GF-D8 (cell line): ENCODE data around the gene ZMYND10.

Experiments used
- DNase-seq: peaks from one replicate; lab custom pipeline; 2025; lab: John Stamatoyannopoulos, UW

ZMYND10 gene

GRCh38 chr3:50302095-50303012 is 43.2 kb downstream of the ZMYND10 start:
- DNase-seq = no peak

- DNase-seq = no peak
Observed at GRCh38 chr3:50300681-50301254, 44.8 kb downstream of the ZMYND10 start.

- peak; percentile 66 for DNase-seq
Observed at GRCh38 chr3:50299929-50300680, 45.4 kb downstream of the ZMYND10 start.

DNA sequence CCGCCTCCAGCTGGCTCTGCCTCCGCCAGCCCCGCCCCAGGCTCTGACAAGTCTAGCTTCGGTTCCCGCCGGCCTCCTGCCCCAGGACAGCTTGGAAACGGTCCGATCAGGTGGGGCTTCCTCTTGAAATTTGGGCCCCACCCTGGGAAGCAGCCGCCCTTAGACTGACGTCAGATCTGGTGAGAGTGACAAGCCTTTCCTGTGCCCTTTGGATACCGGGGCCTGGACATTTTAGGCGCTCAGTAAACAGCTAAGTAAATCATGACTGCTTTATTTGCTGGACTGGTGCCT is 45.9 kb downstream of the ZMYND10 start:
- no peak for DNase-seq

DNA sequence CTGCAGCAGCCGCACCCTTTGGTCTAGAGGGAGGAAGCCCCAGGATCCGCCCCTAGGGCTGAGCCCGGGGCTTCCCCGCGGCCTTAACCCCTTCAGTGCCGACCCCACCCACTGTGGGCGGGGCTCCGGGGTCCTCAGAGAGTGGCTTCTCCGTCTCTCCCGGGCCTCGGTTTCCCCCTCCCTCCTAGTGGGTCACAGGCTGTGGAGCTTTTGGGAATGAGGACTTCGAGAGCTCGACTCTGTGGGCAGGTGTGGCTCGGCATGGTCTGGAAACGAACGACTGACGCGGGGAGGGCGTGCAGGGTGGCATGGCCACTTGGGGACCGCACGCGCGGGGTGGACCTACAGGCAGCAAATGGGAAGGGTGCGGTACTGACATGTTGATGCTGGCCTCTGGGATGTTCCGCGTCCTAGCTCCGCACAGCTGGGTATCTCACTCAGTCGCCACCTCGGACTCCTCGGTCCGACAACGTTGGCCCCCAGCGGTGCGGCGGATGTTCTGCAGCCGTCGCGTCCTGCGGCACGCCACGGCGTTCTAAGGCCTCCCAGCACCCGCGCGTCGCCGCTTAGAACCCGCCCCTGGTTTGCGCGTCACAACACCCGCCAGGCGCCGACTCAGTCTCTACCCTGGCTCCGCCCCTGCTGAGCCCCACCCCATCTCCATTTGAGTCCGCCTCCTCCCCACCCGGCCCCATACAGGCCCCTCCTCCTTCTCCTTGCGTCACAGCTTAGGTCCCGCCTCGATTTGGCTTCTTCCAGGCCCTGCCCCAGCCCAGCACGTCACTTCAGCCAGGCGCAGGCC is 46.5 kb downstream of the ZMYND10 start, which contains the start of the genes HYAL3 and NAA80:
Gene HYAL3, minus strand, starts transcription at position 570 of the 802 bp plus-strand sequence. CDS start 3,803 bp downstream, outside the sequence.
Gene NAA80, minus strand, starts transcription at position 570 of the 802 bp plus-strand sequence. CDS start 1,942 bp downstream, outside the sequence.
- DNase-seq = peak; percentile 97

DNA sequence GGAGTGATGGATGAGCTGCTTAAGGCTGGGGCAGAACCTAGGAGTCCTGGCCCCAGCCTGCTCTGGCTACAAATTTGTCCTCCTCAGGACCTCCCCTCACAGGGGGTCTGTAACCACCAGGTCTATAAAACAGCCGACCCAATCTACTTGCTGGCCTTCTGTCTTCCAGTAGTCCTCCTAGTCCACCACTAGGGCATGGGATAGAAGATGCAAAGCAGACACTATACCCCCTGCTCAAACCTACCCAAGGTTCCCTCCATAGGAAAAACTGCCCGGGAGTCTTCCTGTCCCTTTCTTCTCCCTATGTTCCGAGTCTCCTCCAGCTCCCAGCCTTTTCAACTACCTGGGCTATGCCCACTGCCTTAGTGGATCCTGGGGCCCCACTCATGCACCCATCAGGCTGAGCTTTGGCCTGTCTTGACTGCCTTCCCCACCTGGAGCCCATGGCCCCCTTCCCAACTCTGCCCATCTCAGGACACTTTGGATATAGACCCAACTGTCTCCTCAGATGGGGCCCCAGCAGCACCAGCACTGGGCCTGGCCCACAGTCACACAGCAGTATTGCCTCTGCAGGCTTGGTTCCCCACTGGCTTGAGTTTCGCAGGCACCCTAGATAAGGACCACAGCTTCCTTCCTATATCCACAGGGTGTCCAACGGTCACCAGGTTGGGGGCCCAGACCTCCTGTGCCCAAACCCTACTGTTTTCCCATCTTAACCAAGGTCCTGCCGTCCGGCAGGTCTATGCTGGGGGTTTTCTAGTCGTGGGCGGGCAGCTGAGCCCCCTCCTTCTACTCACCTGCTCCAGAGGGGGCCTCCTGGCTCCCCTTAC is 47.4 kb downstream of the ZMYND10 start:
- DNase-seq = peak; percentile 55

GRCh38 chr3:50297384-50297775 is 48.2 kb downstream of the ZMYND10 start:
- DNase-seq = no peak

DNA sequence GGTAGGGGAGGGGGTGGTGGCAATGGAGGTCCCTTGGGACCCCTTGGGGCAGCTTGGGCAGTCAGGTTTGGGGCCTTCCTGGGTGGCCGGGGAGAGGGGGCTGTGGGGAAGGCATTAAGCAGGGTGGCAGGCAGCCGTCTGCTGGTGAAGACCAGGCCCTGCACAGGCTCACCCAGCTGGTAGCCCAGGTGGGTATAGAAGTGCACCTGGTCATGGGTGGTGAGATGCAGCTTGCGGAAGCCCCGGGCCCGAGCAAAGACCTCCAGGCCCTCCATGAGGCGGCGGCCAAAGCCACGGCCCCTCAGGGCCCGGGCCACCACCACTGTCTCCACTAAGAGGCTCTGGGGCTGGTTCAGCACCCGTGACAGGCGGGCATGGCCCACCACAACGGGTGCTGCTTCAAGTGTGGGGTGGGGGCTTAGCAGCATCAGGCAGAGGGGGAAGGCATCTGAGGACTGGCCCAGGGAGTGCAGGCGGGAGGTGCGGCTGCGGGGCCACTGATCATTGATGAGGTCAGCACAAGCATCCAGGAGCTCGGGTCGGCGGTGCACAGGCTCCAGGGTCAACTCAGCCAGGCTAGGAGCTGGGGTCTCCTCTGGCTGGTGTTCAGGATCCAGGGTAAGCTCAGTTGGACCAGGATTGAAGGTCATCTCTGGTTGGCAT is 48.7 kb downstream of the ZMYND10 start:
- DNase-seq = no peak

DNA sequence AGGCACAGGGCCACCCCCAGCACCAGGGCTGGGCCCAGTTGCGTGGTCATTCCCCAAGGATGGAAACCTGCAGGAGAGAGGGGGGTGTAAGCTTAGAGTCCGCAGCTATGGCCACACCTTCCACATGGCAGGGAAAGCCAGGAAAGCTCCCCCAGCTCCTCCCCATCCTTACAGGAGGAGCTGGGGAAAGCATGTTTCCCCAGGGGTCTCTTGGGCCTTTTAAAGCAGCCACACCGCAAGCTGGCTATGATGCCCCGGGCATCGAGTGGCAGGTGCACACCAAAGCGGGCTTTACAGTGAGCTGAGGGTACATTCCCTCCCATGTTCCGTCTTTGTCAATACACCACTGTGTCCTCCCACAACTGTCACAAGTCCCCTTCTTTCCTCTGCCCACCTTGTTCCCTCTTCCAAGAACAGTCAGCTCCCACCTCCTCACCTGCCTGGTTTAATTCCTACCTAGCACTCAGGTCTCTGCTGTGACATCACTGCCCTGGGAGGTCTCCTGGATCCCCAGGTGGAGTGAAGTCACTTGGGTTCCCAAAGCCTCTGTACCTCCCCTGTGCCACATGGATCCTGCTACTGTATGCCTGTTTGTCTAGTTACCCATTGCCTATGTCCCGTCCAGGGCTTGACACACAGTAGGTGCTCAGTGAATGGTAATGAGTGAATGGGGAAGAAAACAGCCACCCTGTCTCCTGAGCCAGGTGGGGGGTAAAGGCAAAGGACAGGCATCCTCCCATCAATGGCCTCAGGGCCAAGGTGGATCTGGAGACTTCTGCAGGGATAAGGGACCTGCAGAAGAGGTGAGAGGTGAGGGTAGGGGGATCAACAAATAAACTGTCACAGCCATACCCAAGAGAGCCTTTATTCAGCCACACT is 49.7 kb downstream of the ZMYND10 start:
- DNase-seq = no peak

GRCh38 chr3:50294492-50295403 is 50.8 kb downstream of the ZMYND10 start:
- DNase-seq = no peak

GRCh38 chr3:50294089-50294488 is 51.4 kb downstream of the ZMYND10 start:
- DNase-seq = no peak

DNA sequence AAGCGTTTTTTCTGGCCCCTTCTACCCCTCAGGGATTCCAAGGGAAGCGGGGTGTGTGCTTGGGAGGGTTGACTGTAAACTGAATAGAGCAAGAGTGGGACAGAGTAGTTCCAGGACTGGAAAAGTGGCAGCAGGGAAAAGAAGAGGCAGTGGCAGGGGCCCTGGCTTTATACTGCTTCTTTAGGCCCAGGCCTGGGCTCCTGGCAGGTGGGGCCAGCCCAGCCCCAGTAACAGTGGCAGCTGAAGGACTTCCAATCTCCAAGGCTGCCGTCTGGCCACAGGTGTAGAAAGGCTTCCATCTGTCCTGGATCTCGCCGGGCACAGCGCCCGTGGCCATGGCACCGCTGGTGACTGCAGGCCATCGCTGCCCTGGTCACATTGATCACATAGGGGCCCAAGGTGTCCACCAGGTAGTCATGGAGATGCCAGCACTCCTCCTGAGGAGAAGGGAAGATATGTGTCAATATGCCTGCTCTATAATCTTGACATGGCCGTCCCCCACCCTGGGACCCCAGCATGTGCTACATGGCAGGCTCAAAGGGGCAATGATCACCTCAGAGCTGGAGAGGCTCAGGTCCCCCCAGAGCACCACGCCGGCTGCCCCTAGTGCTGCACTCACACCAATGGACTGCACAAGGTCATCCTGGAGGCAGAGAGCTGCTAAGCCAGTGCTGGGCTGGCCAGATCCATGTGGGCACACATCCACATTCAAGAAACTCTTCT is 52.3 kb downstream of the ZMYND10 start:
- DNase-seq = no peak

DNA sequence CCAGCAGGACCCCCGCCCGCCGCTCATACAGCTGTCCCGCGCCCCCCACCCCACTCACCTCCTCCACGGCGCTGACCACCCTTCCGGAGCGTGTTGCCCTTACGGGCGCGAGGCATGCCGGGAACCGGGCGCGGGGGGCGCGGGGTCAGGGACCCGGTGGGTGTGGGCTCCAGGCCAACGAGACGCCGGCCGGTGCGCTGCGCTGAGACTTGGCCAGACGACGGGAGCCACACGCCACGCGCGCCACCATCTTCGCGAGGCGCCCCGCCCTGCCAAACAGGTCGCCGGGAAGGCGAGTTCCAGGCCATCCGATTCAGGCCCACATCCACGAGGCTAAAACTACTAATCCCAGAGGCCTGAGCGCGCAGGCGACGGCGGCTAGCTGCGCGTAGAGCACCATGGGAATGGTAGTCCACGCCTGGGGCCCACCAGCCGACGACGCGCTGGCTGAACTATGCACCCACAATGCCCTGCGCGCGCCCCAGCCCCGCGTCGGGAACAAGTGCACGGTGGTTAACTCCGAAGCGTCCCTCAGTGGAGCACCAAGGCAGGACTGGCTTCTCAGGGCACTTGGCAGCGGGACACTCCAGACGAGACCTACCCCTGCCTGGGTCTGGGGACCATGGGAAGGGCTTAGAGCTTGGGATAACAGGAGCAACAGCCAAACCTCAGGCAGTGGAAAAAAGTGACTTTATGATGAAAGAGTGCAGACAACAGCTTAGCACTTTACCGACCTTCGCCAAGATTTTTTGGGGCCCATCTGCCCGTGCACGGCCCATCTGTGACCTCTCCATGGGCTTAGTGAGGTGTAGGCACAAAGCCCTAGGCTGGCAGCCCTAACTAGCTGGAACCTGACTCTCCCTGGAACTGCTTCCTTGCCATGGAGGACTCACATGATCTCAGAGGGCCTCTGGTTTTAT is 53.1 kb downstream of the ZMYND10 start, which contains the start of gene IFRD2:
Gene IFRD2, minus strand, starts transcription at position 271 of the 920 bp plus-strand sequence. Its CDS starts 155 bp downstream, at position 116.
- peak; percentile 91 for DNase-seq
